ENCODE data around the gene LMTK3. TPM values are rescaled to one million over a fixed set of nuclear protein-coding genes. Genes with fewer than 3 reads are reported as not detected.

The LMTK3 gene
- total and polyA plus RNA-seq, 2 of the 13 experiments (the other 11 are each of a cell fraction or from before 2014, with no cell fraction given): 0.18 to 0.29 TPM

DNA sequence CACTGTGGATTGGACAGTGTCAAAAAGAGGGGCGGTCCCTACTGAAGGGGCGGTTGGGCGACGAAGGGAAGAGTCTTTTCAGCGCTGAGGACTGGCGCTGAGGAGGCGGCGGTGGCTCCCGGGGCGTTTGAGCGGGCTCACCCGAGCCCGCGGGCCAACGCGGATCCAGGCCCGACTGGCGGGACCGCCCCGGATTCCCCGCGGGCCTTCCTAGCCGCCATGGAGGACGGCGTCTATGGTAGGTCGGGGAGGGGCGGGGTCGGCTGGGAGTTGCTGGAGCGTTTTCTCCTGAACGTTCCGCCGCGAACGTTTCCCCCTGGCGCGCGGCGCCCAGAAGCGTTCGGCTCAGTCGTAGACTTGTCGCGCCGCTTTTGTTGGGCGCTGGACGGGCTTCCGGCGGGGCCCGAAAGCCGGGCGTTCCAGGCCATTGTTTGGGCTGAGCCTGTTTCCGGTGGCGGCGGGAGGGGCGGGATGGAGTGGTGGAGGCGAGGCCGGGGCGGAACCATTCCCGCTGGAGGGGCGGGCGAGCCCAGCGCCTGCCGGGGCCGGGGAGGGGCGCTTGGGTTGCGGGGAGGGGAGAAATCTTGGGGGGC lies 42.2 kb downstream of the LMTK3 start, which contains the start of gene CYTH2 (continued):
- TF ChIP-seq TBL1XR1 (IDR thresholded peaks at IDR 0.05; ENCODE audit: borderline replicate concordance, low read length, partially characterized antibody) (no peak), SRSF4 (IDR thresholded peaks at IDR 0.05; ENCODE audit: low read depth, low read length, poor library complexity, severe bottlenecking) (no peak), SALL2 (CRISPR knock-in tag; IDR thresholded peaks at IDR 0.05) (peak; percentile 38; the same call in 1 of the 2 replicates), ELF4 (CRISPR knock-in tag; IDR thresholded peaks at IDR 0.05; ENCODE audit: borderline replicate concordance) (no peak), ZNF558 (CRISPR knock-in tag; IDR thresholded peaks at IDR 0.05; ENCODE audit: borderline replicate concordance) (no peak; the same call in 1 of the 2 replicates), THYN1 (CRISPR knock-in tag; IDR thresholded peaks at IDR 0.05; ENCODE audit: borderline replicate concordance, low read depth) (no peak), ZBTB3 (CRISPR knock-in tag; IDR thresholded peaks at IDR 0.05; ENCODE audit: borderline replicate concordance, low read depth) (no peak), ZNF720 (CRISPR knock-in tag; IDR thresholded peaks at IDR 0.05) (no peak), EP300 (IDR thresholded peaks at IDR 0.05; ENCODE audit: low read depth in 2 of 2, low read length in 2 of 2) (no peak), EP300 (CRISPR knock-in tag; IDR thresholded peaks at IDR 0.05; ENCODE audit: borderline replicate concordance) (no peak), ZC3H13 (CRISPR knock-in tag; IDR thresholded peaks at IDR 0.05) (peak; percentile 65; the same call in 1 of the 2 replicates), SCMH1 (CRISPR knock-in tag; IDR thresholded peaks at IDR 0.05; ENCODE audit: borderline replicate concordance) (no peak), REXO4 (CRISPR knock-in tag; IDR thresholded peaks at IDR 0.05; ENCODE audit: borderline replicate concordance) (no peak), FOXK1 (CRISPR knock-in tag; IDR thresholded peaks at IDR 0.05; ENCODE audit: borderline replicate concordance, low read depth) (no peak), NFYB (CRISPR knock-in tag; IDR thresholded peaks at IDR 0.05) (no peak), MTF1 (CRISPR knock-in tag; IDR thresholded peaks at IDR 0.05) (no peak), MAFK (conservative IDR thresholded peaks at IDR 0.05 in 1 of 2, IDR thresholded peaks at IDR 0.05 in 1 of 2; ENCODE audit: low read length in 2 of 2) (no peak), MIER3 (CRISPR knock-in tag; IDR thresholded peaks at IDR 0.05; ENCODE audit: borderline replicate concordance) (no peak), ETV5 (CRISPR knock-in tag; IDR thresholded peaks at IDR 0.05; ENCODE audit: borderline replicate concordance) (peak; percentile 71), GLI4 (CRISPR knock-in tag; IDR thresholded peaks at IDR 0.05; ENCODE audit: borderline replicate concordance) (peak; percentile 45; the same call in 1 of the 2 replicates), ZNF253 (CRISPR knock-in tag; IDR thresholded peaks at IDR 0.05; ENCODE audit: borderline replicate concordance) (no peak), RORA (CRISPR knock-in tag; IDR thresholded peaks at IDR 0.05) (no peak)
- TF ChIP-seq, protein P1, sequence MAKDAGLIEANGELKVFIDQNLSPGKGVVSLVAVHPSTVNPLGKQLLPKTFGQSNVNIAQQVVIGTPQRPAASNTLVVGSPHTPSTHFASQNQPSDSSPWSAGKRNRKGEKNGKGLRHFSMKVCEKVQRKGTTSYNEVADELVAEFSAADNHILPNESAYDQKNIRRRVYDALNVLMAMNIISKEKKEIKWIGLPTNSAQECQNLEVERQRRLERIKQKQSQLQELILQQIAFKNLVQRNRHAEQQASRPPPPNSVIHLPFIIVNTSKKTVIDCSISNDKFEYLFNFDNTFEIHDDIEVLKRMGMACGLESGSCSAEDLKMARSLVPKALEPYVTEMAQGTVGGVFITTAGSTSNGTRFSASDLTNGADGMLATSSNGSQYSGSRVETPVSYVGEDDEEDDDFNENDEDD (CRISPR knock-in tag; IDR thresholded peaks at IDR 0.05; ENCODE audit: borderline replicate concordance): no peak; the same call in 1 of the 2 replicates
- TF ChIP-seq, protein P2, sequence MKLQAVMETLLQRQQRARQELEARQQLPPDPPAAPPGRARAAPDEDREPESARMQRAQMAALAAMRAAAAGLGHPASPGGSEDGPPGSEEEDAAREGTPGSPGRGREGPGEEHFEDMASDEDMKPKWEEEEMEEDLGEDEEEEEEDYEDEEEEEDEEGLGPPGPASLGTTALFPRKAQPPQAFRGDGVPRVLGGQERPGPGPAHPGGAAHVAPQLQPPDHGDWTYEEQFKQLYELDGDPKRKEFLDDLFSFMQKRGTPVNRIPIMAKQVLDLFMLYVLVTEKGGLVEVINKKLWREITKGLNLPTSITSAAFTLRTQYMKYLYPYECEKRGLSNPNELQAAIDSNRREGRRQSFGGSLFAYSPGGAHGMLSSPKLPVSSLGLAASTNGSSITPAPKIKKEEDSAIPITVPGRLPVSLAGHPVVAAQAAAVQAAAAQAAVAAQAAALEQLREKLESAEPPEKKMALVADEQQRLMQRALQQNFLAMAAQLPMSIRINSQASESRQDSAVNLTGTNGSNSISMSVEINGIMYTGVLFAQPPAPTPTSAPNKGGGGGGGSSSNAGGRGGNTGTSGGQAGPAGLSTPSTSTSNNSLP (IDR thresholded peaks at IDR 0.05; ENCODE audit: low read depth, low read length): no peak
- TF ChIP-seq, protein P3, sequence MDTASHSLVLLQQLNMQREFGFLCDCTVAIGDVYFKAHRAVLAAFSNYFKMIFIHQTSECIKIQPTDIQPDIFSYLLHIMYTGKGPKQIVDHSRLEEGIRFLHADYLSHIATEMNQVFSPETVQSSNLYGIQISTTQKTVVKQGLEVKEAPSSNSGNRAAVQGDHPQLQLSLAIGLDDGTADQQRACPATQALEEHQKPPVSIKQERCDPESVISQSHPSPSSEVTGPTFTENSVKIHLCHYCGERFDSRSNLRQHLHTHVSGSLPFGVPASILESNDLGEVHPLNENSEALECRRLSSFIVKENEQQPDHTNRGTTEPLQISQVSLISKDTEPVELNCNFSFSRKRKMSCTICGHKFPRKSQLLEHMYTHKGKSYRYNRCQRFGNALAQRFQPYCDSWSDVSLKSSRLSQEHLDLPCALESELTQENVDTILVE (CRISPR knock-in tag; IDR thresholded peaks at IDR 0.05): no peak

Data from HepG2 (cell line).